Activated T-cell treated with anti-CD3 and anti-CD28 coated beads for 4 hours (primary cell): ENCODE measurements around the gene ERICH6.
A peak's percentile ranks its signal among the peaks of the same experiment; 100 is the strongest.

Source experiments
- DNase-seq: peaks from one replicate; pipeline ENCODE4 v3.0.0-alpha.2; 2020

The ERICH6 gene

GRCh38 chr3:150703756-150704344, at the start of gene ERICH6:
Gene ERICH6 (minus strand): TSS chr3:150703920. CDS start chr3:150703898, 22 bp downstream.
- DNase-seq = peak; percentile 41

- no peak for DNase-seq
These were observed 48.1 kb upstream of the ERICH6 start for GRCh38 chr3:150751781-150752263.

GRCh38 chr3:150749255-150749654, 45.5 kb upstream of the ERICH6 start:
- DNase-seq = no peak

GRCh38 chr3:150748684-150749047, 44.9 kb upstream of the ERICH6 start:
- DNase-seq = no peak

- DNase-seq = no peak
These were observed 44.4 kb upstream of the ERICH6 start for GRCh38 chr3:150747886-150748683.

GRCh38 chr3:150746791-150747590, 43.3 kb upstream of the ERICH6 start:
- no peak for DNase-seq

- no peak for DNase-seq
These were observed 42.1 kb upstream of the ERICH6 start for GRCh38 chr3:150745832-150746231.

GRCh38 chr3:150744919-150745211, 41.1 kb upstream of the ERICH6 start:
- no peak for DNase-seq

- DNase-seq = no peak
These were observed 40.6 kb upstream of the ERICH6 start for GRCh38 chr3:150744041-150744918.

GRCh38 chr3:150743508-150743907, 39.8 kb upstream of the ERICH6 start:
- no peak for DNase-seq

- DNase-seq = no peak
These were observed 39.0 kb upstream of the ERICH6 start for GRCh38 chr3:150742679-150743078.

- DNase-seq = no peak
These were observed 38.4 kb upstream of the ERICH6 start for GRCh38 chr3:150742141-150742523.

- DNase-seq = no peak
These were observed 37.9 kb upstream of the ERICH6 start for GRCh38 chr3:150741497-150742140.

GRCh38 chr3:150740733-150741496, 37.2 kb upstream of the ERICH6 start:
- no peak for DNase-seq

GRCh38 chr3:150739877-150740645, 36.3 kb upstream of the ERICH6 start:
- DNase-seq = no peak

- DNase-seq = no peak
These were observed 35.6 kb upstream of the ERICH6 start for GRCh38 chr3:150739200-150739863.

- no peak for DNase-seq
These were observed 35.0 kb upstream of the ERICH6 start for GRCh38 chr3:150738688-150739087.

GRCh38 chr3:150737874-150738679, 34.4 kb upstream of the ERICH6 start:
- DNase-seq = peak; percentile 16
